Measurements from ENCODE around the gene NUP43.
"Not testable (repeated sequence)": the region's sequence is repeated elsewhere in the genome, so short reads cannot be mapped to it uniquely, and the experiment has no call there.

Gene NUP43, protein sequence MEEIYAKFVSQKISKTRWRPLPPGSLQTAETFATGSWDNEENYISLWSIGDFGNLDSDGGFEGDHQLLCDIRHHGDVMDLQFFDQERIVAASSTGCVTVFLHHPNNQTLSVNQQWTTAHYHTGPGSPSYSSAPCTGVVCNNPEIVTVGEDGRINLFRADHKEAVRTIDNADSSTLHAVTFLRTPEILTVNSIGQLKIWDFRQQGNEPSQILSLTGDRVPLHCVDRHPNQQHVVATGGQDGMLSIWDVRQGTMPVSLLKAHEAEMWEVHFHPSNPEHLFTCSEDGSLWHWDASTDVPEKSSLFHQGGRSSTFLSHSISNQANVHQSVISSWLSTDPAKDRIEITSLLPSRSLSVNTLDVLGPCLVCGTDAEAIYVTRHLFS

DNA sequence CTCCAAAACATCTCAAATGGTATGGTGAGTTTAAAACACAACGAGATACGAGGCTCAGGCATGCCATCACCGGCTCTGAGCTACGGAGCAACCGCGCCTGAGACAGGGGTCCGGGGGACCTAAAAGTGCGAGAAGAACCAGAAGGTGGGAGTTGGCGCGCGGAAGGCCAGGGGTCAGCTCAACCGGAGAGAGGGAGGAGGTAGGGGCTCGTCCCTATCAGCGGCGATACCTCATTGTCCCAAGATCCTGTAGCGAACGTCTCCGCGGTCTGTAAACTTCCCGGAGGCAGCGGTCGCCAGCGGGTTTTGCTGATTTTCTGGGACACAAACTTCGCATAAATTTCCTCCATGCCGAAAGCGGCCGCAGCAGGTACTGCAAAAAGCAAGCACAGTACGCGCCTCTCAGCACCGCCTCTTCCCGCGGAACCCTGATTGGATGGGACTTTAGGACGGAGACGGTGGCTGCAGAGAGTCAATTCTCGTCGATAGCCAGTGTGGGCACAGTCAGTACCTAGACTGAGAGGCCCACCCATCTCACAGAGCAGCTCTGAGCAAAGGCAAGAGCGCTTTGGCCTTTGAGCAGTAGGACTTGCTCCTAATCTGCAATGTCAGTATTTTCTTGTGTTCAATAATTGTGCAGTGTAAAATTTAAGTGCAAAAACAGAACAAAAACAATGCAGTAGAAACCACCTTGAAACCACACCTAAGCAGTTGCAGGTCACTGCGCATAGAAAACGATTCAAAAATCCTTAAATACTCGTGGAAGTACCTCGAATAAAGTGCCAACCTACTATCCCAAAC, at the start of gene NUP43:
NUP43 (minus strand) TSS at position 383 of the 800 bp plus-strand sequence; CDS start at position 349, 34 bp downstream.
- peak; percentile 80 for DNase-seq

DNA sequence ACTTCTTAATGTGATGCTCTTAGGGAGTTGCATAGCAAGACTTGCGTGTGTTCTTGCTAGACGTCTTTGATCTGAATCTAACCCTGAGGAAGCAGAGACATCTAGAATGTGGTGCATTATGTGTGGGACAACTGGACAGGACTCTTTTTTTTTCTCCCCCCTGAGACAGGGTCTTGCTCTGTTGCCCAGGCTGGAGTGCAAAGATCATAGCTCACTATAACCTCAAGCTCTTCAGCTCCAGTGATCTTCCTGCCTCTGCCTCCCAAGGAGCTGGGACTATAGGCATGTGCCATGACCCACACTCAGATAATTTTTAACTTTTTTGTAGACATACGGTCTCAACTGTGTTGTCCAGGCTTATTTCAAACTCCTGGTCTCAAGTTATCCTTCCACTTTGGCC, 37.2 kb upstream of the NUP43 start:
- no peak for DNase-seq

DNA sequence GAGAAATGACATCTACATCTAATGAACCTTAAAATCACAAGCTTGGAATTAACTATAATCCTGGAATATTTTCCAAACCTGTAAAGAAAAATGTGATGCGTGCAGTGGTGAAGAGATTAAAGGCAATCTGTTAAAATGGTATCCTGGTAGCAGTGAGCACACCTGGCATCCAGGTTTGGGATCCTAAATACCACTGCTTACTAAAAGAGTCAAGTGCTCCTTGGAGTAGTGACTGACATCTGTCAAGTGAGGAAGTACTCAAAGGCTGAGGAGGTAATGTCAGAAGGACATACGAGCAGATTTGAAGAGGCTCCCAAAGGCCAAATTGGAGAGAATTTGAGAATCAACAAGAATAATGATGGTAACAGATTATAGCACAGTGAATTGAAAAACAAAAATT, 36.0 kb upstream of the NUP43 start:
- DNase-seq: no peak

DNA sequence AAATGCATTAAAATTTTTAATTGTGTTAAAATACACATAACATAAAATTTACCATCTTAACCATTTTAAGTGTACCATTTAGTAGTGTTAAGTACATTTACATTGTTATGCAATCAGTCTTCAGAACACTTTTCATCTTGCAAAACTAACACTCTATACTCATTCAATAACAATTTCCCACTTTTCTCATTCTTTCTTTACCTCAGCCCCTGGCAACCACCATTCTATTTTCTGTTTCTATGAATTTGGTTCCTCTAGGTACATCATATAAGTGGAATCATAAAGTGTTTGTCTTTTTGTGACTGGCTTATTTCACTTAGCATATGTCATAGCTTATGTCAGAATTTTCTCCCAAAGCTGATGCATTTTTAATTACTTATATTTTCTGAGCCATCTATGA, 35.4 kb upstream of the NUP43 start:
- no peak for DNase-seq

DNA sequence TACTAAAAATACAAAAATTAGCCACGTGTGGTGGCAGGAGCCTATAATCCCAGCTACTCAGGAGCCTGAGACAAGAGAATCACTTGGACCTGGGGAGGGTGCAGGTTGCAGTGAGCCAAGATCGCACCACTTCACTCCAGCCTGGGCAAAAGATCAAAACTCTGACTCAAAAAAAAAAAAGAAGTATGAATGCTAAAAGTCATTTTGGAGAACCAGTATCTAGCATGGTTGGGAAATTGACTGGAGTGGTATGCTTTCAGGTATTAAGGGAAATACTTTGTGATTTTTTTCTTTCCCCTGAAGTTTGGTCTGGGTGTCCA, 33.3 kb upstream of the NUP43 start:
- DNase-seq: no peak

DNA sequence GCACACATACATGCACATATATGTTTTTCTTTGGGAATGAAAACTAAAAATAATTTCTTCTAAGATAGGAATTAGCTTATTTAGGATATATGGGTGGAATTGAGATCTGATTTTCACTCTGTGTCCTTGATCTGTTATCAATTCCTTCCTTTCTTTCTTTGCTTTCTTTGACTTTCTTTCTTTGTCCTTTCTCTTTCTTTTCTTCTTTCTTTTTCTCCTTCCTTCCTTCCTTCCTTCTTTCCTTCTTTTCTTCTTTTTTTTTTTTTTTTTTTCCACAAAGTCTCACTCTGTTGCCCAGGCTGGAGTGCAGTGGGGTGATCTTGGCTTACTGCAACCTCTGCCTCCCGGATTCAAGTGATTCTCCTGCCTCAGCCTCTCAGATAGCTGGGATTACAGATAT, 31.3 kb upstream of the NUP43 start:
- DNase-seq: no peak

DNA sequence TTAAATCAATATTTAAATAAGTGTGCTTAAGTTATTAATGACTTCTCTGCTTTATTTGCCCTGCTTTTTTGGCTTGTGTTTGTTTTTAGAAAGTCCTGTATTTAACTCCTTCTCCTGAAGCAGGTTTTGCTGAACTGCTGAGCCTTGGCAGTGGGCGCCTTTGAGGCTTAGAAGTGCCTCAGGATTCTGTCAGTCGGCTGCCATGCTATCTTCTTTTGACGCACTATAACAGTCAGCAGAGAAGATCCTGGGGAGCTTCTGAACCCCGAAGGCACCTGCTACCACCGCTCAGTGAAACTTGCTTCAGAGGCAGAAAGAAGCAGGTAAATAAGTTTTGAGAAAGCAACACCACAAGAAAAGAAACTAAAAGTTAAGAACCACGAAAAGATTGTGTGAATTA, 25.6 kb upstream of the NUP43 start:
- DNase-seq: no peak

DNA sequence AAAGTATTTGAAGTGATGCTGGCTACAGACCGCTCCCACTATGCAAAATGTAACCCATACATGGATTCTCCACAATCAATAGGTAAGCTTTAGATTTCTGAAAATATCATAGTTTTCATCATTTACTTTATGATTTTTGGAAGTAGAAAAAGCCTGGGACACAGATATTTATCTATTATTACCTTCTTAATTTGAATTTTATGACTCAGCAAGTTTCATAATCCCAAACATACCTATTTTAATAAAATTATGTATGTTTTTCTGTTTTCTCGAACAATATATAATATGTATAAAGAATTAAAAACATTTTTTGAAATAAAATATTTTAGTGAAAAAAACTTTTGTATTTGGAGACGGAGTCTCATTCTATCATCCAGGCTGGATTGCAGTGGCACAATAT, 24.9 kb upstream of the NUP43 start:
- no peak for DNase-seq

DNA sequence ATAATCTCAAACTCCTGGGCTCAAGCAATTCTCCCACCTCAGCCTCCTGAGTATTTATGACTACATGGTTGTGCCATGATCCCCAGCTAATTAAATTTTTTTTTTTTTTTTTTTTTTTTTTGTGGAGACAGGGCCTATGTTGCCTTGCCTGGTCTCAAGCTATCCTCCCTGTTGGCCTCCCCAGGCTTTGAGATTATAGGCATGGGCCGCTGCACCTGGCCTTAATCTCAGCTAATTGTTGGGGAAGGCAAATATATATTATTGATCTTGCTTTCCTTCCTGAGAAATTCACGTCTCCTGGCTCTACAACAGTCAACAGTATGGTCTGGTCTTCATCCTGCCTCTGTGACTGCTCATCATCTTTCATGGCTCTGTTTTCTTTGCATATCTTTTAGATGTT, 23.3 kb upstream of the NUP43 start:
- DNase-seq: no peak

DNA sequence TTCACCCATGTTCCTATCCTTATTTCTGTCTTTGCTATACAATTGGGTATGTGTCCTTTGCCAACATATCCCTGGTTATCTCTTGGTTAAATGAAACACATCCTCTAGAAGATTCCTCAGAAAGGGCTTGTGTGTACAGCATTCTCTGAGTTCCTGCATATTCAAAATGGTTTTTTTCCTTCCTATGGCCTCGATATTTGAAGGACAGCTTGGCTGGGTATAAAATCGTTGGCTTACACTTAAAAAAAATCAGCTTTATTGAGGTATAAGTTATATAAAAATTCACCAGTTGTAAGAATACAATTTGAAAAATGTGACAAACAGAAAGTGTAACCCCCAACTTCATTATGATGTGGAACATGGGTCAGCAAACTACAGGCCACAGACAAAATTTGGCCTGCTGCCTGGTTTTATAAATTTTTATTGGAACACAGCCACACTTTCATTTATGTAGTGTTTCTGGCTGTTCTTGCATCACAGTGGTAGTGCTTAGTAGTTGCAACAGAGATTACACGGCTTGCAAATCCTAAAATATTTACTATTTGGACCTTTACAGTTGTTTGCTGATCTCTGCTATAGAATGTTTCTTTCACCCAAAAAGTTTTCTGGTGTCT, 19.9 kb upstream of the NUP43 start:
- DNase-seq: no peak

DNA sequence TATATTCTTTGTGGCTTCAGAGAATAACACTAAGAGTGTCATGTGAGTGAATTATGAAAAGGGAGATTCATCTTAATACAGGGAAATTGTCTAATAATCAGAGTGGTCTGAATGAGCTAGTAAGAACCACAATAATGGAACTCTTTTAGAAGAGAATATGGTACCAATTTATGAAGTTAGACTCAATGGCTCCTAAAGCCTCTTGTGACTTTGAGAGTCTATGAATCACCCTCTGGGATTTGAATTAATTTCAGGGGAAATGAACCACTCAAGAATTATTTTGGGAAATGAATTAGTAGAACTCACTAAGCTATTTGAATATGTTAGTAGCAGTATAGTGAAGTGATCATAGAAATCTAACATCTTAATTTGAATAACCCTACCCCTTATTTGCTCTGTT, 17.5 kb upstream of the NUP43 start:
- DNase-seq: no peak

DNA sequence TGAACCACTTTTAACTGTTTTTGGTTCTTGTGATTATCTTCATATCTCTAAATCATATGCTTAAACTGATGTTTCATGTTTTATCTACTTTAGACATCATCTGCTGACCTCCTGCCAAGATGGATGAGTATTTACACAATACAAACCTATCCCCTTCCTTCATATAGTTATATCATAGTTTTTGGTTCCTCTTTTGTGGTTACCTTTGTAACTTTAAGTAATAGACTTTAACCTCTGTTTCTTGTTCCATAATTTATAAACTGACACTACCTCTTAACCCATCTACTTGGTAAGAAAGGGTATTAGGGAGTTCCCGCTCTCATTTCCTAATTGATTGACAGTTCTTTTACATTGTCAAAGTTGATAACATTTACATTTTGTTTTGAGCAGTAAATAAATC, 15.1 kb upstream of the NUP43 start:
- no peak for DNase-seq

DNA sequence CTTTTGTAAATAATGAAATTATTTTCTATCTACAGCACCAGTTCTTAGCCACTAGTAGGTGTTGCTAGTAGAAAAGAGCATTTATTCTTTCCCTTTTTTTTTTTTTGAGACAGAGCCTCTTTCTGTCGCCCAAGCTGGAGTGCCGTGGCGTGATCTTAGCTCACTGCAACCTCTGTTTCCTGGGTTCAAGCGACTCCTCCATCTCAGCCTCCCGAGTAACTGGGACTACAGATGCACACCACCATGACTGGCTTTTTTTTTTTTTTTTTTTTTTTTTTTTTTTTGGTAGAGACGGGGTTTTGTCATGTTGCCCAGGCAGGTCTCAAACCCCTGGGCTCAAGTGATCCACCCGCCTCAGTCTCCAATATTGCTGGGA, 9.9 kb upstream of the NUP43 start:
- no peak for DNase-seq

DNA sequence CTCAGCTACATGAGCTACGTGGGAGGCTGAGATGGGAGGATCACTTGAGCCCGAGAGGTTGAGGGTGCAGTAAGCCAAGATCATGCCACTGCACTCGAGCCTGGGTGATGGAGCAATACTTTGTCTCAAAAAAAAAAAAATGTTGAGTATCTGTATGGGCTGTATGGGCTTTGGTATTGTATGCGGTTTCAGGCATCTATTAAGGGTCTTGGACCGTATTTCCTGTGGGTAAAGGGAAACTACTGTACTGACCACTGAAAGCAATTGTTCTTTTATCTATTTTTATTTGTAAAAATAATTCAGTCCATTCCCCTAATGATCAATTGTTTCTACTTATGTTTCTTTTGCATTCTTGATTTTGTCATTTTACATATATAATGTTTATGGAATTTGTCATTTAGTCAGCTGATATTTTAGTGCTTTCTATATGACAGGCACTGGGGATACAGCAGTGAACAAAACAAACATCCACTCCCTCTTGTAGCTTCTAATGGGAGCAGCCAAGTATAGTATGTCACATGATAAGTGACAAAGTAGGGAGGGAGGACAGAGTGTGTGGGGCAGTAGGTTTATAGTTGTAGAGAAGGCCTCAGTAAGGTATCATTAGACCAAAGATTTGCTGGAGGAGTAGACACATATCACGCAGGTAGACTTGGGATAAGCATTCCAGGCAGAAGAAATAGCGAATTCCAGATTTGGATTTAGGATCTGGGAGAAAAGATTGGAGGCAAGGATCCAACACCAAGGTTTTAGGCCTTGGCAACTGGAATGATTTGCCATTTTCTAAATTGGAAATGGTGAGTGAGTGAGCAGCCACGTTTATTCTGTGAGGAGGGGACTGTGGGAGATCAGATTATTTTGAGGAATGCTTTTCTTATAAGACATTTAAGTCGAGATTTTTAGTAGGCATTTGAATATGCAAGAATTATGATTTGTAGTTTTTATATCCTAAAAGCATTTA, 9.3 kb upstream of the NUP43 start:
- DNase-seq: no peak

DNA sequence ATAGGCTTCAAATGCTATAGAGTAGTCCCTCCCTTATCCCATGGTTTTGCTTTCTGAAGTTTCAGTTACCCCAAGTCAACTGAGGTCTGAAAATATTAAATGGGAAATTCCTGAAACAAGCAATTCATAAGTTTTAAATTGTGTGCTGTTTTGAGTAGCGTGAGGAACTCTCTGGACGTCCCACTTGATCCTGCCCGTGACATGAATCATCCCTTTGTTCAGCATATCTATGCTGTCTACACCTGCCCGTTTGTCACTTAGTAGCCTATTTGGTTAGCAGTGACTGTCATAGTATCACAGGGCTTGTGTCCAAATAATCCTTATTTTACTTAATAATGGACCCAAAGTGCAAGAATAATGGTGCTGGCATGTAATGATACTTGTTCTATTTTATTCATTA, 8.2 kb upstream of the NUP43 start:
- DNase-seq: no peak

DNA sequence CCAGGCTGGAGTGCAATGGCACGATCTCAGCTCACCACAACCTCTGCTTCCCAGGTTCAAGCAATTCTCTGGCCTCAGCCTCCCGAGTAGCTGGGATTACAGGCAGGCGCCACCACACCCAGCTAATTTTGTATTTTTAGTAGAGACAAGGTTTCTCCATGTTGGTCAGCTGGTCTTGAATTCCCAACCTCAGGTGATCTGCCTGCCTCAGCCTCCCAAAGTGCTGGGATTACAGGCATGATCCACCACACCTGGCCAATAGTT, 7.0 kb upstream of the NUP43 start:
- not testable (repeated sequence) for DNase-seq

DNA sequence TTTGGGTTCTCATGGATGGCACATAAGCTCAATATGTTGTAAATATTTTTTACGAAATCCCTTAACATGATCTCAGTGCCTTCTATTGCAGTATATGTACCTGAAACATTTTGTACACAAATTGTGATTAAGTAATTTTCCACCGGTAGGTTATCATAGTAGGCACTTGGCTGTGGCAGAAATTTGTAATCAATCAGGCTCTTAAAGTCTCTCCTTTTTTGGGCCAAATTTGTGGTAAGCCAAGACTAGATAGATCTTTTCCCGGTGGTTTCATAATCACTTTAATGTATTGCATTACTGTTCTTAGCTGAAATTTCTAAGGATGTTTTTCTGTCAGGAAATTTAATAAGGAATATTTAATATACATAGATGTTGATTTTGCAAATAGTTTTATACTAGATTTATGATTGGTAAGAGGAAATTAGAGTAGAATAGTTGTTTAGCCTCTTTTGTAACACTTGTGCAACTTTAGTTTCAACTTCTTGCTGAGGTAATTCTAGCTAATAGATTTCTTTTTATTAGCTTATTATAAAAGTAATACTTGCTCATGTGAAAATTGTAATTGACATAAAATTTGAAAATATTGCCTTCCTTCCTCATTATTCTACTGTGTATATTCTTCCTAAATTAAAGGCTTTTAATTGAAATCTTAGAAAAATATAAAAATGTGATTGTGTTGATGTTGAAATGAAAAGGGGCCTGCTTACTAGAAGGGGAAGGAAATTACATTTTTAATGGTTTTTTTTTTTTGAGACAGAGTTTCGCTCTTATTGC, 6.5 kb upstream of the NUP43 start:
- DNase-seq: no peak

DNA sequence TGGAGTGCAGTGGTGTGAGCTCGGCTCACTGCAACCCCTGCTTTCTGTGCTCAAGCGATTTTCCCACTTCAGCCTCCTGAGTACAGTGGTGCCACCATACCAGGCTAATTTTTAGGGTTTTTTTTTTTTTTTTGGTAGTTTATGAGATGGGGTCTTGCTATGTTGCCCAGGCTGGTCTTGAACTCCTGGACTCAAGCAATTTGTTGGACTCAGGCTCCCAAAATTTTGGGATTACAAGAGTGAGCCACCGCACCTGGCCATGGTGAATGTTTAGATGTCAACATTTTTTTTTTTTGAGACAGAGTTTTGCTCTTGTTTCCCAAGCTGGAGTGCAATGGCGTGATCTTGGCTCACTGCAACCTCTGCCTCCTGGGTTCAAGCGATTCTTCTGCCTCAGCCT, 5.6 kb upstream of the NUP43 start:
- DNase-seq: not testable (repeated sequence)

DNA sequence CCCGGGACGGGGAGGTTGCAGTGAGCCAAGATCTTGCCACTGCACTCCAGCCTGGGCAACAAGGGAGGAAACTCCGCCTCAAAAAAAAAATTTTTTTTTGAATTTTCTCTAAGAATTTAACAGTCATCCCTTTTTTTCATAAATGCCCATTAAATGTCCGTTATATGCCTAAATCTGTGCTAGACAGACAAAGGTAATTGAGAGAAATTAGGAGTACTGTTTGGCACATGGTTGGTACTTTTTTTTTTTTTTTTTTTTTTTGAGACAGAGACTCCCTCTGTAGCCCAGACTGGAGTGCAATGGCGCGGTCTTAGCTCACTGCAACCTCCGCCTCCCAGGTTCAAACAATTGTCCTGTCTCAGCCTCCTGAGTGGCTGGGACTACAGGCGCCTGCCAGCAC, 4.9 kb upstream of the NUP43 start:
- DNase-seq: no peak

DNA sequence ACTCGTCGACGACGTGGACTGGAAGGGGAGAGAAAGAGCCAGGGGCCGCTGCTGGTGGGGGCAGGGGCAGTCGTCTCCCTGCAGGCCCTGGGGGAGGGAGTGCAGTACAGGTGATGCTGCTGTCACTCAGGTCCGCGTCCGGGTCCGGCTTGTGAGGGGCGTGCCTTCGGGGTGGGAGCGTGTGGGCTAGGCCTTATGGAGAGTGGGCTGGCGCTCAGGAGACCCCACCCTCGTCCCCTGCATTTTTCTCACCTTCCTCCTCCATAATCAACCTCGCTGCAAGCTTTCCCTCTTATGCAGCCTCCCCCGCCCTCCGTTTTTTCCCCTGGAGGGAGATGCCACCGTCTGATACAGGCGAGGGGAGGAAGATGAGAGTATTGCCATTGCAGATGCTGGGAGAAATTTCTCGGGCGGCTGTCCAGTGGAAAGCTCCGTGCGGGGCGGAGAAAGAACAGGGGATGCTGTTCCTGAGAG, 3.8 kb upstream of the NUP43 start:
- DNase-seq: peak; percentile 35

DNA sequence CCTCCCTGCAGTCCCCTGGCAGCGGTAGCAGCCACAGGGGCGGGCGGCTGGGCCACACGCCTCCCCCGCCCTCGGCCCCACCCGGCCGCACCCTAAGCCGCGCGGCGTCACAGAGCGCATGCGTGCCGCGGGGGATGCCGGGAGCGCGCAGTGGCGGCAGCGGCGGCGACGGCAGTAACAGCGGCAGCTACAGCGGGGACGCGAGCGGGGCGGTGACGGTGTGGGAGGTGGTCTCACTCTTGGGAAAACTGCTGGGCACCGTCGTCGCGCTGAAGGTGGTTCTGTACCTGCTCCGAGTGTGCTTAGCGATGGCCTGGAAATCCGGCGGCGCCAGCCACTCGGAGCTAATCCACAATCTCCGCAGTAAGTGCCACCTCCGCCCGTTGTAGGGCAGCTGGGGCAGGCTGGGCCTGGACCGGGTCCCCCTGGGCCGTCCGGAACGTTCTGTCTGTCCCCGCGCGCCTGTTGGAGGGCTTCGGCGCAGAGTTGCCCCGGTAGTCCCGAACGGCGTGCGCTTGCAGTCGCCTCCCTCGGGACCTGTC, 3.3 kb upstream of the NUP43 start, which contains the start of gene PCMT1:
PCMT1 (plus strand) TSS at position 148 of the 542 bp plus-strand sequence; CDS start at position 309, 161 bp downstream.
- peak; percentile 74 for DNase-seq

DNA sequence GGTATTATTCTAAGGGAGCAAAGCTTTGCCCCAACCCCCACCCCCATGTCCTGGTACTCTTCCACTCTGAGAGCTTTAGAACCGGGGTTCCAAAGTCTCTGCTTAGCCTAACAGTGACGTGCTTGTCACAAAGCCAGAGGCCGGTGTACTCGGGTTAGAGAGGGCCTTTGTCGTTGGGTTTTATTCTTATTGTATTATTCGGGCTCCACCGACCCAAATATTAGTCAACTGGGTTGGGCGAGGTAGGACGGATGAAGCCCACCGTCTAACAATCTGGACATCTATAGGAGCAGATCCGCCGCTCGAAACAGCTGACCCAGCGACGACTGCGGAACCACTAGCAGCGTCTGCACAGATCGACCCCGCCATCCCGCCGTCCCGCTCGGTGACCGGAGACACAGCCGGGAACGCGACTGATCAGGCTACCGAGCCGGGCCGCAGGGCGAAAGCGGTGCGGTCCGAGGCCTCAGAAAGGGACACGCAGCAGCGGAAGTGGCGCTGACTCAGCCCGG, 2.8 kb upstream of the NUP43 start:
- DNase-seq: not testable (repeated sequence)

All from COR-L47 (cell line).